Measurements from ENCODE around the gene WDR20.
"Not testable (repeated sequence)": the region's sequence is repeated elsewhere in the genome, so short reads cannot be mapped to it uniquely, and the experiment has no call there.

WDR20 gene

GRCh38 chr14:102116361-102117180 lies 23.1 kb upstream of the WDR20 start:
- no peak for DNase-seq (ENCODE audit: insufficient read length, low spot score)
- TF ChIP-seq POLR2A (IDR thresholded peaks at IDR 0.05; ENCODE audit: low read depth, low read length): no peak
- no peak for FAIRE-seq

- no peak for TF ChIP-seq POLR2A (IDR thresholded peaks at IDR 0.05; ENCODE audit: low read depth, low read length)
- FAIRE-seq (no peak), DNase-seq (ENCODE audit: insufficient read length, low spot score) (no peak)
Observed at GRCh38 chr14:102117852-102118251, 21.8 kb upstream of the WDR20 start.

GRCh38 chr14:102120888-102121287 lies 18.8 kb upstream of the WDR20 start:
- TF ChIP-seq POLR2A (IDR thresholded peaks at IDR 0.05; ENCODE audit: low read depth, low read length): no peak
- DNase-seq (ENCODE audit: insufficient read length, low spot score) (no peak), FAIRE-seq (no peak)

GRCh38 chr14:102121567-102121966 lies 18.1 kb upstream of the WDR20 start:
- no peak for DNase-seq (ENCODE audit: insufficient read length, low spot score)
- no peak for TF ChIP-seq POLR2A (IDR thresholded peaks at IDR 0.05; ENCODE audit: low read depth, low read length)
- no peak for FAIRE-seq

- no peak for DNase-seq (ENCODE audit: insufficient read length, low spot score)
- no peak for FAIRE-seq
- TF ChIP-seq POLR2A (IDR thresholded peaks at IDR 0.05; ENCODE audit: low read depth, low read length): no peak
Observed at GRCh38 chr14:102124419-102124818, 15.3 kb upstream of the WDR20 start.

GRCh38 chr14:102125546-102125945 lies 14.2 kb upstream of the WDR20 start:
- FAIRE-seq (no peak), DNase-seq (ENCODE audit: insufficient read length, low spot score) (no peak)
- TF ChIP-seq POLR2A (IDR thresholded peaks at IDR 0.05; ENCODE audit: low read depth, low read length): no peak

GRCh38 chr14:102126807-102127455 lies 12.8 kb upstream of the WDR20 start:
- no peak for TF ChIP-seq POLR2A (IDR thresholded peaks at IDR 0.05; ENCODE audit: low read depth, low read length)
- no peak for DNase-seq (ENCODE audit: insufficient read length, low spot score)
- no peak for FAIRE-seq

- DNase-seq (ENCODE audit: insufficient read length, low spot score) (no peak), FAIRE-seq (peak; percentile 48)
- no peak for TF ChIP-seq POLR2A (IDR thresholded peaks at IDR 0.05; ENCODE audit: low read depth, low read length)
Observed at GRCh38 chr14:102131741-102132140, 8.0 kb upstream of the WDR20 start.

- not testable (repeated sequence) for FAIRE-seq; DNase-seq (ENCODE audit: insufficient read length, low spot score)
Observed at GRCh38 chr14:102134021-102134420, 5.7 kb upstream of the WDR20 start.

GRCh38 chr14:102134719-102135118 lies 5.0 kb upstream of the WDR20 start:
- FAIRE-seq; DNase-seq (ENCODE audit: insufficient read length, low spot score): not testable (repeated sequence)

- not testable (repeated sequence) for FAIRE-seq; DNase-seq (ENCODE audit: insufficient read length, low spot score)
Observed at GRCh38 chr14:102135456-102135855, 4.2 kb upstream of the WDR20 start.

- TF ChIP-seq POLR2A (IDR thresholded peaks at IDR 0.05; ENCODE audit: low read depth, low read length): no peak
- DNase-seq (ENCODE audit: insufficient read length, low spot score) (no peak), FAIRE-seq (peak; percentile 36)
Observed at GRCh38 chr14:102138535-102138934, 1.2 kb upstream of the WDR20 start.

- FAIRE-seq (no peak), DNase-seq (ENCODE audit: insufficient read length, low spot score) (peak; percentile 26)
- no peak for TF ChIP-seq POLR2A (IDR thresholded peaks at IDR 0.05; ENCODE audit: low read depth, low read length)
Observed at GRCh38 chr14:102138961-102139285, 774 bp upstream of the WDR20 start.

GRCh38 chr14:102140027-102140749 lies 491 bp downstream of the WDR20 start:
- no peak for TF ChIP-seq POLR2A (IDR thresholded peaks at IDR 0.05; ENCODE audit: low read depth, low read length)
- FAIRE-seq (no peak), DNase-seq (ENCODE audit: insufficient read length, low spot score) (peak; percentile 34)

- no peak for FAIRE-seq
- no peak for DNase-seq (ENCODE audit: insufficient read length, low spot score)
- TF ChIP-seq POLR2A (IDR thresholded peaks at IDR 0.05; ENCODE audit: low read depth, low read length): no peak
Observed at GRCh38 chr14:102140750-102141145, 1.1 kb downstream of the WDR20 start.

All from H54 (cell line).